B cell (primary cell): ENCODE measurements around the gene SETBP1. TPM values are rescaled to one million over a fixed set of nuclear protein-coding genes. Genes with fewer than 3 reads are reported as not detected.

Experiments
- ATAC-seq: fragments of 200-7000 bp; cut with Tn5 transposase; one replicate; pipeline ENCODE4 v1.10.0; 2021; ENCODE audit warnings: low read depth, mild to moderate bottlenecking, moderate number of reproducible peaks, moderate library complexity
- CTCF ChIA-PET: fragments of 350-600 bp; sonication (Branson Sonifier 250); formaldehyde crosslinking; loops from one replicate; lab custom pipeline; 2021; ENCODE audit warnings: antibody characterized with exemption, inconsistent platforms; lab: Charles Lee
- POLR2A ChIA-PET: fragments of 350-600 bp; sonication (Branson Sonifier 250); formaldehyde crosslinking; loops from one replicate; lab custom pipeline; 2021; ENCODE audit warnings: antibody characterized with exemption; lab: Charles Lee
- DNase-seq: peaks from one replicate; pipeline ENCODE4 v3.0.0; 2013
- H2AFZ ChIP-seq: 2 replicates; pipeline ENCODE4 v1.6.1; 2012; ENCODE audit warnings: mild to moderate bottlenecking, low read depth, low read length; ENCODE audit not compliant: insufficient read depth, poor library complexity, severe bottlenecking
- H3K27ac ChIP-seq, 2 donors: 1 replicate in 1 of 2; 2 replicates in 1 of 2; pipeline ENCODE4 v1.5.1; 2012 to 2013; ENCODE audit warnings: low read length in 2 of 2, mild to moderate bottlenecking in 2 of 2, moderate library complexity in 1 of 2
- H3K27me3 ChIP-seq, 4 experiments: fragments of 200-600 bp in 1 of 4; sonication (generic) in 1 of 4; replicated peaks in 1 of 4; 1 replicate in 2 of 4; 2 replicates in 2 of 4; pipeline versions ENCODE4 v1.6.1 to v1.7.0; 2013 to 2016; ENCODE audit warnings: low read length in 3 of 4, mild to moderate bottlenecking in 2 of 4, mixed read lengths in 1 of 4, moderate library complexity in 1 of 4; ENCODE audit not compliant: insufficient read depth in 4 of 4, control insufficient read depth in 3 of 4; ENCODE audit errors: control extremely low read depth in 1 of 4
- H3K36me3 ChIP-seq, 2 experiments: replicated peaks in 1 of 2; 1 replicate in 1 of 2; 2 replicates in 1 of 2; pipeline versions ENCODE4 v1.6.1 to v1.7.1; 2013; ENCODE audit warnings: low read length in 1 of 2; ENCODE audit not compliant: insufficient read depth in 2 of 2, control insufficient read depth in 1 of 2; ENCODE audit errors: control extremely low read depth in 1 of 2, extremely low read depth in 1 of 2
- H3K4me1 ChIP-seq, 2 donors: fragments of 200-600 bp in 1 of 2; sonication (generic) in 1 of 2; 1 replicate in 1 of 2; 2 replicates in 1 of 2; pipeline versions ENCODE4 v1.5.1 to v1.6.1; 2013 to 2017; ENCODE audit warnings: low read length in 2 of 2; ENCODE audit not compliant: control insufficient read depth in 2 of 2, insufficient read depth in 2 of 2
- H3K4me2 ChIP-seq: replicated peaks from 2 replicates; pipeline ENCODE3; 2012; ENCODE audit warnings: mild to moderate bottlenecking, low read depth, low read length; ENCODE audit not compliant: poor library complexity, severe bottlenecking
- H3K4me3 ChIP-seq, 5 experiments: fragments of 200-600 bp in 1 of 5; sonication (generic) in 1 of 5; 1 replicate in 3 of 5; 2 replicates in 2 of 5; pipeline versions ENCODE4 v1.5.1 to v1.7.0; 2011 to 2016; ENCODE audit warnings: low read length in 4 of 5, mild to moderate bottlenecking in 4 of 5, low read depth in 2 of 5, control low read depth in 1 of 5, moderate library complexity in 1 of 5; ENCODE audit not compliant: insufficient read depth in 1 of 5; ENCODE audit errors: control extremely low read depth in 1 of 5, extremely low read depth in 1 of 5
- H3K79me2 ChIP-seq: fragments of 200-600 bp; sonication (generic); one replicate; pipeline ENCODE4 v1.6.0; 2016; ENCODE audit warnings: low read length; ENCODE audit not compliant: control insufficient read depth, insufficient read depth
- H3K9ac ChIP-seq: fragments of 200-600 bp; sonication (generic); 2 replicates; pipeline ENCODE4 v1.6.1; 2017; ENCODE audit warnings: mild to moderate bottlenecking, low read length, moderate library complexity
- H3K9me3 ChIP-seq, 3 donors: one replicate each; pipeline versions ENCODE4 v1.6.1 to v1.7.1; 2013; ENCODE audit warnings: low read length in 2 of 3; ENCODE audit not compliant: control insufficient read depth in 2 of 3, insufficient read depth in 1 of 3; ENCODE audit errors: control extremely low read depth in 1 of 3
- H4K20me1 ChIP-seq: 2 replicates; pipeline ENCODE4 v1.6.0; 2012; ENCODE audit warnings: mild to moderate bottlenecking, low read length; ENCODE audit not compliant: insufficient read depth, control insufficient read depth, poor library complexity, severe bottlenecking
- H3K27ac Mint-ChIP-seq: one replicate; pipeline ENCODE4 v1.8.0; 2021; ENCODE audit warnings: mixed read lengths
- H3K27me3 Mint-ChIP-seq: one replicate; pipeline ENCODE4 v1.8.0; 2021; ENCODE audit warnings: mixed read lengths
- H3K4me1 Mint-ChIP-seq: one replicate; pipeline ENCODE4 v1.8.0; 2021; ENCODE audit warnings: mixed read lengths
- H3K4me3 Mint-ChIP-seq: one replicate; pipeline ENCODE4 v1.8.0; 2021; ENCODE audit warnings: mixed read lengths
- H3K9me3 Mint-ChIP-seq: one replicate; pipeline ENCODE4 v1.8.0; 2022; ENCODE audit warnings: mixed read lengths; ENCODE audit not compliant: insufficient read depth
- EZH2 ChIP-seq: IDR thresholded peaks from 2 replicates; pipeline ENCODE4 v1.6.1; 2012; ENCODE audit warnings: borderline replicate concordance, low read depth, mild to moderate bottlenecking, moderate library complexity, low read length; ENCODE audit not compliant: insufficient read depth, poor library complexity, severe bottlenecking
- WGBS: methylation state at CpG from one replicate; pipeline ENCODE4 v1.1.5; 2013; ENCODE audit warnings: missing lambda C conversion rate; ENCODE audit not compliant: insufficient coverage; 5-methylcytosine and 5-hydroxymethylcytosine counted together
- intact Hi-C: fragments of 100-400 bp; cut with micrococcal nuclease; formaldehyde crosslinking; loops from one replicate; pipeline ENCODE4 v1.10.0; 2022
- polyA plus RNA-seq: library from polyadenylated mRNA; depleted of rRNA; stranded (reverse); fragments of >200 nt; gene quantifications from 2 replicates; pipeline ENCODE4 v1.2.3, GENCODE V29; 2012
- total RNA-seq, 2 donors: library from RNA; stranded (reverse); fragments of 120-200 nt in 1 of 2; gene quantifications; 1 replicate in 1 of 2; 2 replicates in 1 of 2; pipeline versions ENCODE4 v1.2.3 to v1.2.4, GENCODE V29; 2013 to 2022
- TF ChIP-seq, protein P1 (sequence below): fragments of 200-600 bp; IDR thresholded peaks from one replicate; pipeline ENCODE4 v1.8.0; 2022; ENCODE audit warnings: antibody characterized with exemption, mild to moderate bottlenecking

The SETBP1 gene
- total and polyA plus RNA-seq, 2 donors (not counting 1 experiment from before 2014, with no cell fraction given): 15.1 to 129 TPM

DNA sequence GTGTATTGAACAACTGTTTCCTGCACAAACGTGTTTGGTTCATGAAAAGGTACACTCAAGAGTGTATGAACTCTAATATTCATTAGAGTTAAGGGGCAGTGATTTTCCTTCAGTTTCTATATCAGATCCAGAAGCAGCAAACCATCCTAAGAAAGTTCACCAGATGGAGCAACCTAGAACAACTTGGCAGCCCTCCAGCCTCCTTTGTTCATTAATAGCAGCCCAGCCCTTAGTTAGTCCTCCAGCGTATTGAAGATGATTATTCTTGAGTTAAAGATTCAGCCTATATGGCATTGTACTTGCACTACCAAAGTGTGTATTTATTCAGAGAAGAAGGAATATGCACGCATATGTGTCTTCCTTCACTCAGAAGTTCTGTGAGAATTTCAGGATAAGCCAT lies 365.5 kb downstream of the SETBP1 start:
- Histone ChIP-seq H4K20me1 (no peaks in the 10 kb centered on the region), H3K36me3 (peaks cover 1 to 19% of the 10 kb centered on the region in 2 experiments), H3K4me1 (no peaks in the 10 kb centered on the region), H3K27ac (no peak overlapping the region), H3K9ac (no peak overlapping the region), H3K4me3 (no peak overlapping the region), H2AFZ (no peak overlapping the region), H3K27me3 (no peaks in the 10 kb centered on the region), H3K79me2 (no peaks in the 10 kb centered on the region), H3K9me3 (no peaks in the 10 kb centered on the region), H3K4me2 (no peak overlapping the region)
- no peak for TF ChIP-seq EZH2
- TF ChIP-seq, protein P1, sequence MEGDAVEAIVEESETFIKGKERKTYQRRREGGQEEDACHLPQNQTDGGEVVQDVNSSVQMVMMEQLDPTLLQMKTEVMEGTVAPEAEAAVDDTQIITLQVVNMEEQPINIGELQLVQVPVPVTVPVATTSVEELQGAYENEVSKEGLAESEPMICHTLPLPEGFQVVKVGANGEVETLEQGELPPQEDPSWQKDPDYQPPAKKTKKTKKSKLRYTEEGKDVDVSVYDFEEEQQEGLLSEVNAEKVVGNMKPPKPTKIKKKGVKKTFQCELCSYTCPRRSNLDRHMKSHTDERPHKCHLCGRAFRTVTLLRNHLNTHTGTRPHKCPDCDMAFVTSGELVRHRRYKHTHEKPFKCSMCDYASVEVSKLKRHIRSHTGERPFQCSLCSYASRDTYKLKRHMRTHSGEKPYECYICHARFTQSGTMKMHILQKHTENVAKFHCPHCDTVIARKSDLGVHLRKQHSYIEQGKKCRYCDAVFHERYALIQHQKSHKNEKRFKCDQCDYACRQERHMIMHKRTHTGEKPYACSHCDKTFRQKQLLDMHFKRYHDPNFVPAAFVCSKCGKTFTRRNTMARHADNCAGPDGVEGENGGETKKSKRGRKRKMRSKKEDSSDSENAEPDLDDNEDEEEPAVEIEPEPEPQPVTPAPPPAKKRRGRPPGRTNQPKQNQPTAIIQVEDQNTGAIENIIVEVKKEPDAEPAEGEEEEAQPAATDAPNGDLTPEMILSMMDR: no peak
- ATAC-seq (no peak), DNase-seq (no peak)
- ChIA-PET CTCF (no interaction called here), POLR2A (no interaction called here)
- Mint-ChIP-seq H3K27me3 (no peaks in the 10 kb centered on the region), H3K4me3 (no peak overlapping the region), H3K27ac (no peak overlapping the region), H3K4me1 (peaks cover 6% of the 10 kb centered on the region), H3K9me3 (no peaks in the 10 kb centered on the region)
- 100% methylated on average over 1 of the region's 3 CpGs for WGBS
- intact Hi-C loops: no loop called here

DNA sequence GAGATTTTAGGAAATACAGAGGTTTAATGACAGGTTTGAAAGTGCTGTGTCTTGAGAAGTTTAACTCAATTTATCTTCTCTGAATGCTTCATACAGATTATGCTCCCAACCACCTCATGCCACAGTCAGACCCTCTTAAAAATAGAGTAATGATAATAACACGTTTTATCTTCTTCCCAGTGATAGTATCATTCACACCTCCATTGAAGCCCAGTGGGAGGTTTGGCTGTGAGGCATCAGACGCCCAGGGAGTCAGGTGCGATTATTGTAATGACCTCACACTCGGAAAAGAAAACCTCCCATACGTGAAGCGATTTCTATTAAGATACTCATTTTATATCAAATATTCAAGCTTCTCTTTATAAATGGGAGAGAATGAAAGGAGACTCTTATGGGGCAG lies 366.3 kb downstream of the SETBP1 start:
- Mint-ChIP-seq H3K27me3 (no peaks in the 10 kb centered on the region), H3K4me3 (no peak overlapping the region), H3K27ac (no peak overlapping the region), H3K9me3 (no peaks in the 10 kb centered on the region), H3K4me1 (peaks cover 6% of the 10 kb centered on the region)
- Histone ChIP-seq H3K36me3 (peaks cover 1 to 22% of the 10 kb centered on the region in 2 experiments), H2AFZ (no peak overlapping the region), H3K4me1 (no peaks in the 10 kb centered on the region), H3K27ac (no peak overlapping the region), H3K79me2 (no peaks in the 10 kb centered on the region), H3K4me2 (no peak overlapping the region), H4K20me1 (no peaks in the 10 kb centered on the region), H3K9ac (no peak overlapping the region), H3K9me3 (no peaks in the 10 kb centered on the region), H3K4me3 (no peak overlapping the region), H3K27me3 (no peaks in the 10 kb centered on the region)
- intact Hi-C loops: no loop called here
- ATAC-seq: no peak
- no CpG with 5 or more reads among the region's 6 CpGs for WGBS
- TF ChIP-seq EZH2: no peak
- TF ChIP-seq, protein P1: no peak
- DNase-seq: no peak
- ChIA-PET CTCF (no interaction called here), POLR2A (no interaction called here)
